Measurements from ENCODE around the gene ADGRG1.

- TF ChIP-seq CTCF (conservative IDR thresholded peaks at IDR 0.05 in 1 of 2, IDR thresholded peaks at IDR 0.05 in 1 of 2; ENCODE audit: low read depth in 1 of 2, low read length in 2 of 2) (no peak), EZH2 (IDR thresholded peaks at IDR 0.05; ENCODE audit: low read length, missing control alignments) (no peak)
Measured at GRCh38 chr16:57643147-57643874, 14.9 kb downstream of the ADGRG1 start.
